Measurements from ENCODE around the gene SNRPE.

- TF ChIP-seq CTCF (conservative IDR thresholded peaks at IDR 0.05; ENCODE audit: low read length) = no peak
- no peak for TF ChIP-seq EZH2phosphoT487 (IDR thresholded peaks at IDR 0.05; ENCODE audit: borderline replicate concordance, low read depth, low read length)
Observed at GRCh38 chr1:203823306-203823705, 38.1 kb upstream of the SNRPE start.
